OCI-LY3 (cell line): Measurements from ENCODE around the gene PEBP1.

Experiments
- EZH2phosphoT487 ChIP-seq: fragments of 200-600 bp; shearing (Covaris generic); IDR thresholded peaks from 2 replicates; pipeline ENCODE4 v1.6.1; 2018; ENCODE audit warnings: antibody characterized with exemption, mixed run types, low read depth
- TF ChIP-seq, protein P1 (sequence below): fragments of 200-600, 300-600 bp; sonication (generic); IDR thresholded peaks from 2 replicates; pipeline ENCODE4 v1.5.1; 2014; ENCODE audit warnings: antibody characterized with exemption, low read length, low read depth

DNA sequence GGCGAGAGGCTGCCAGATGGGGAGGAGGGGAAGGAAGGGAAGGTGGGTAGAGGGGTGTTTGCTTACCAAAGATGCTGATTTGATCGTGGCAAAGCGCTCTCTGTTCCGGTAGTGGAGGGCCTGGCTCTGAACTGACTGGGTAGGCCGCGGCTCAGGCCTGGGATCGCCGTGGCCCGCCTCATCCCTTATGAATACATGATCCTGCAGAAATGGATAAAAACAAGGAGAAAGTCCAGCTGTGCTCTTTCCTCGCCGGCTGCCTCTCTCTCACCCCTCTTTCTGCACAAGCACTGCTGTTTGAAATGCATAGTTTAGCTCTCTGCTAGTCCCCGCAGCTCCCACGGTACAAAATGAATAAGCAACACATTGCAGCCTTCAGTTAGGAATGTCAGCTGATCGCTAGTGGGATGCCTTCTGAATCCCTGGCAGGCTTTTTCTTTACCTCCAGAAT lies 53.8 kb downstream of the PEBP1 start:
- TF ChIP-seq, protein P1, sequence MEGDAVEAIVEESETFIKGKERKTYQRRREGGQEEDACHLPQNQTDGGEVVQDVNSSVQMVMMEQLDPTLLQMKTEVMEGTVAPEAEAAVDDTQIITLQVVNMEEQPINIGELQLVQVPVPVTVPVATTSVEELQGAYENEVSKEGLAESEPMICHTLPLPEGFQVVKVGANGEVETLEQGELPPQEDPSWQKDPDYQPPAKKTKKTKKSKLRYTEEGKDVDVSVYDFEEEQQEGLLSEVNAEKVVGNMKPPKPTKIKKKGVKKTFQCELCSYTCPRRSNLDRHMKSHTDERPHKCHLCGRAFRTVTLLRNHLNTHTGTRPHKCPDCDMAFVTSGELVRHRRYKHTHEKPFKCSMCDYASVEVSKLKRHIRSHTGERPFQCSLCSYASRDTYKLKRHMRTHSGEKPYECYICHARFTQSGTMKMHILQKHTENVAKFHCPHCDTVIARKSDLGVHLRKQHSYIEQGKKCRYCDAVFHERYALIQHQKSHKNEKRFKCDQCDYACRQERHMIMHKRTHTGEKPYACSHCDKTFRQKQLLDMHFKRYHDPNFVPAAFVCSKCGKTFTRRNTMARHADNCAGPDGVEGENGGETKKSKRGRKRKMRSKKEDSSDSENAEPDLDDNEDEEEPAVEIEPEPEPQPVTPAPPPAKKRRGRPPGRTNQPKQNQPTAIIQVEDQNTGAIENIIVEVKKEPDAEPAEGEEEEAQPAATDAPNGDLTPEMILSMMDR = no peak
- TF ChIP-seq EZH2phosphoT487 = no peak
